Caco-2 (cell line): ENCODE data around the gene KLHL2. TPM values are rescaled to one million over a fixed set of nuclear protein-coding genes. Genes with fewer than 3 reads are reported as not detected.

Experiments
- BruUV-seq: library from RNA; stranded (reverse); fragments of 400-500 nt; replicated peaks from 2 replicates; lab custom pipeline; 2021; lab: Mats Ljungman, UMichigan
- CTCF ChIA-PET: fragments of 300-600 bp; sonication (Branson Sonifier 250); formaldehyde crosslinking; loops from one replicate; lab custom pipeline; 2022; ENCODE audit warnings: antibody characterized with exemption; lab: Charles Lee
- POLR2A ChIA-PET: fragments of 300-600 bp; sonication (Branson Sonifier 250); formaldehyde crosslinking; loops from one replicate; lab custom pipeline; 2022; ENCODE audit warnings: antibody characterized with exemption; lab: Charles Lee
- DNase-seq, 2 experiments: peaks; one replicate each; pipeline versions ENCODE4 v3.0.0 to v3.0.0-alpha.2; 2020 to 2022
- H3K27me3 ChIP-seq: replicated peaks from 2 replicates; pipeline ENCODE4 v1.6.0; 2011; ENCODE audit warnings: low read length; ENCODE audit not compliant: control insufficient read depth, insufficient read depth
- H3K36me3 ChIP-seq: 2 replicates; pipeline ENCODE4 v1.5.1; 2011; ENCODE audit warnings: low read length; ENCODE audit not compliant: control insufficient read depth, insufficient read depth
- H3K4me1 ChIP-seq: fragments of 250-450 bp; sonication (Bioruptor Pico); 2 replicates; pipeline ENCODE4 v1.5.1; 2020; ENCODE audit warnings: mild to moderate bottlenecking
- H3K4me3 ChIP-seq: 2 replicates; pipeline ENCODE4 v1.5.1; 2011; ENCODE audit warnings: low read depth, mild to moderate bottlenecking, control low read depth, low read length
- H3K9me3 ChIP-seq: fragments of 250-450 bp; sonication (Bioruptor Pico); 2 replicates; pipeline ENCODE4 v1.5.1; 2020; ENCODE audit warnings: mild to moderate bottlenecking, moderate library complexity
- H3K27ac Mint-ChIP-seq: one replicate; pipeline ENCODE4 v1.8.0; 2022; ENCODE audit warnings: mixed read lengths; ENCODE audit not compliant: unreplicated experiment
- H3K27me3 Mint-ChIP-seq: one replicate; pipeline ENCODE4 v1.8.0; 2022; ENCODE audit warnings: mixed read lengths; ENCODE audit not compliant: insufficient read depth, unreplicated experiment
- H3K36me3 Mint-ChIP-seq: one replicate; pipeline ENCODE4 v1.8.0; 2022; ENCODE audit warnings: mild to moderate bottlenecking, mixed read lengths; ENCODE audit not compliant: insufficient read depth, unreplicated experiment
- H3K4me1 Mint-ChIP-seq: one replicate; pipeline ENCODE4 v1.8.0; 2022; ENCODE audit warnings: low read depth, mixed read lengths; ENCODE audit not compliant: unreplicated experiment
- H3K4me3 Mint-ChIP-seq: one replicate; pipeline ENCODE4 v1.8.0; 2022; ENCODE audit warnings: mild to moderate bottlenecking, moderate library complexity, mixed read lengths; ENCODE audit not compliant: unreplicated experiment
- H3K9me3 Mint-ChIP-seq: one replicate; pipeline ENCODE4 v1.8.0; 2022; ENCODE audit warnings: mixed read lengths; ENCODE audit not compliant: unreplicated experiment
- intact Hi-C: fragments of 100-400 bp; cut with micrococcal nuclease; formaldehyde crosslinking; loops from one replicate; pipeline ENCODE4 v1.10.0; 2022; ENCODE audit not compliant: unreplicated experiment
- total RNA-seq: library from RNA; stranded (reverse); gene quantifications from 2 replicates; pipeline ENCODE4 v1.2.3, GENCODE V29; 2022
- TF ChIP-seq, protein P1 (sequence below), 2 experiments: fragments of 200-600 bp in 1 of 2; IDR thresholded peaks; 1 replicate in 1 of 2; 2 replicates in 1 of 2; pipeline versions ENCODE4 v1.5.1 to v1.8.0; 2011 to 2022; ENCODE audit warnings: antibody characterized with exemption in 1 of 2, control low read depth in 1 of 2, inconsistent platforms in 1 of 2, low read depth in 1 of 2, low read length in 1 of 2, mild to moderate bottlenecking in 1 of 2, moderate library complexity in 1 of 2; ENCODE audit not compliant: insufficient read depth in 1 of 2, severe bottlenecking in 1 of 2, unreplicated experiment in 1 of 2

KLHL2 gene
- total RNA-seq, 1 experiment from 2014 or later, result 15.9 TPM

DNA sequence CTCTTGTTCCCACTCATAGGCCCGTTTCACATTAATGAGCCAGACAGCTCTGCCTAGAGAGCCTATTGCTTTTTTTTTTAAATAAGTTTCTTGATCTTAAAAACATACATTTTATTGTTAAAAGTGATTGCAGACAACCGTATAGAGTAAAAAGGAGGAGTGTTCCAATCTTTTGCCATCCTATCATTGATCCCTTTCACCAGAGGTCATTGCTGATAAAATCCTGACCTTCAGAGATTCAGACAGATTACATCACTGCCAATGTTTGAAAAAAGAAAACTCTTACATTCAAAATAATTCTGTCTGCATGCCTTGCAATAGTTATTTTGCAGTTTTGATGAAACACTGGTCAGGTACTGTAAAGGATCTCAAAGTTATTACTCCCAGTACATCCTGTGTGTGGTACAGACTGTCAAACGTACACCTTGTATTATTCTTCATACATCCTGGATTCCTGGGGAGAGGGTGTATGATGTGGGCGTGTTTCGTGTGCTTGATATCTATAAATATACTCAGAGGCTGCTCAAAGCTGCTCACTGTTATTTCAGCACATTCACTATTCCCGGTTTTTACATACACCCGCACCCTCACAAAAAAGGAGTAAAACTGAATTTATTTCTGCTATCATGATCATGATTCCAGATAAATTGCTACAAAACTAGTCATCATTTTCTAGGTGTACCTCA lies 15.4 kb upstream of the KLHL2 start:
- CTCF ChIA-PET, result no interaction called here
- no TSS peak for BruUV-seq
- POLR2A ChIA-PET, result no interaction called here

GRCh38 chr4:165192500-165192898 lies 14.9 kb upstream of the KLHL2 start:
- no peaks in the 10 kb centered on the region for H3K4me1 ChIP-seq
- TF ChIP-seq, protein P1, sequence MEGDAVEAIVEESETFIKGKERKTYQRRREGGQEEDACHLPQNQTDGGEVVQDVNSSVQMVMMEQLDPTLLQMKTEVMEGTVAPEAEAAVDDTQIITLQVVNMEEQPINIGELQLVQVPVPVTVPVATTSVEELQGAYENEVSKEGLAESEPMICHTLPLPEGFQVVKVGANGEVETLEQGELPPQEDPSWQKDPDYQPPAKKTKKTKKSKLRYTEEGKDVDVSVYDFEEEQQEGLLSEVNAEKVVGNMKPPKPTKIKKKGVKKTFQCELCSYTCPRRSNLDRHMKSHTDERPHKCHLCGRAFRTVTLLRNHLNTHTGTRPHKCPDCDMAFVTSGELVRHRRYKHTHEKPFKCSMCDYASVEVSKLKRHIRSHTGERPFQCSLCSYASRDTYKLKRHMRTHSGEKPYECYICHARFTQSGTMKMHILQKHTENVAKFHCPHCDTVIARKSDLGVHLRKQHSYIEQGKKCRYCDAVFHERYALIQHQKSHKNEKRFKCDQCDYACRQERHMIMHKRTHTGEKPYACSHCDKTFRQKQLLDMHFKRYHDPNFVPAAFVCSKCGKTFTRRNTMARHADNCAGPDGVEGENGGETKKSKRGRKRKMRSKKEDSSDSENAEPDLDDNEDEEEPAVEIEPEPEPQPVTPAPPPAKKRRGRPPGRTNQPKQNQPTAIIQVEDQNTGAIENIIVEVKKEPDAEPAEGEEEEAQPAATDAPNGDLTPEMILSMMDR (IDR thresholded peaks at IDR 0.05; ENCODE audit: insufficient read depth in 1 of 2, low read depth in 1 of 2, low read length in 1 of 2, severe bottlenecking in 1 of 2, unreplicated experiment in 1 of 2), result no peak
- no peak for DNase-seq
- no peak overlapping the region for H3K27ac Mint-ChIP-seq
- H3K4me1 Mint-ChIP-seq, result no peaks in the 10 kb centered on the region
- intact Hi-C loops, result no loop called here
- POLR2A ChIA-PET, result no interaction called here
- H3K4me3 ChIP-seq, result no peak overlapping the region
- no peak overlapping the region for H3K4me3 Mint-ChIP-seq
- H3K9me3 ChIP-seq, result no peaks in the 10 kb centered on the region
- no peaks in the 10 kb centered on the region for H3K36me3 ChIP-seq
- no TSS peak for BruUV-seq
- no peaks in the 10 kb centered on the region for H3K27me3 ChIP-seq
- no peaks in the 10 kb centered on the region for H3K36me3 Mint-ChIP-seq
- no peaks in the 10 kb centered on the region for H3K9me3 Mint-ChIP-seq
- H3K27me3 Mint-ChIP-seq, result no peaks in the 10 kb centered on the region
- CTCF ChIA-PET, result no interaction called here

More for the DNA sequence above, 15.4 kb upstream of the KLHL2 start:
- H3K4me1 ChIP-seq, result no peaks in the 10 kb centered on the region
- no peaks in the 10 kb centered on the region for H3K27me3 Mint-ChIP-seq
- no peak overlapping the region for H3K4me3 ChIP-seq
- no peak for DNase-seq
- H3K4me3 Mint-ChIP-seq, result no peak overlapping the region
- no peaks in the 10 kb centered on the region for H3K4me1 Mint-ChIP-seq
- no peaks in the 10 kb centered on the region for H3K9me3 ChIP-seq
- no peak overlapping the region for H3K27ac Mint-ChIP-seq
- no peaks in the 10 kb centered on the region for H3K9me3 Mint-ChIP-seq
- H3K36me3 ChIP-seq, result no peaks in the 10 kb centered on the region
- no peaks in the 10 kb centered on the region for H3K36me3 Mint-ChIP-seq
- intact Hi-C loops, result no loop called here
- no peaks in the 10 kb centered on the region for H3K27me3 ChIP-seq
- TF ChIP-seq, protein P1 (IDR thresholded peaks at IDR 0.05; ENCODE audit: insufficient read depth in 1 of 2, low read depth in 1 of 2, low read length in 1 of 2, severe bottlenecking in 1 of 2, unreplicated experiment in 1 of 2), result no peak

GRCh38 chr4:165192956-165193355 lies 14.4 kb upstream of the KLHL2 start:
- no peaks in the 10 kb centered on the region for H3K36me3 Mint-ChIP-seq
- no peaks in the 10 kb centered on the region for H3K4me1 ChIP-seq
- H3K27me3 Mint-ChIP-seq, result no peaks in the 10 kb centered on the region
- no peak for DNase-seq
- POLR2A ChIA-PET, result no interaction called here
- H3K36me3 ChIP-seq, result no peaks in the 10 kb centered on the region
- CTCF ChIA-PET, result no interaction called here
- BruUV-seq, result no TSS peak
- no peaks in the 10 kb centered on the region for H3K9me3 ChIP-seq
- H3K27ac Mint-ChIP-seq, result no peak overlapping the region
- H3K27me3 ChIP-seq, result no peaks in the 10 kb centered on the region
- intact Hi-C loops, result no loop called here
- TF ChIP-seq, protein P1 (IDR thresholded peaks at IDR 0.05; ENCODE audit: insufficient read depth in 1 of 2, low read depth in 1 of 2, low read length in 1 of 2, severe bottlenecking in 1 of 2, unreplicated experiment in 1 of 2), result no peak
- no peaks in the 10 kb centered on the region for H3K9me3 Mint-ChIP-seq
- H3K4me1 Mint-ChIP-seq, result no peaks in the 10 kb centered on the region
- H3K4me3 Mint-ChIP-seq, result no peak overlapping the region
- no peak overlapping the region for H3K4me3 ChIP-seq
